Measurements from ENCODE around the gene GRM5.

GRCh38 chr11:88697139-88697538 is 368.6 kb downstream of the GRM5 start:
- TF ChIP-seq CTCF (IDR thresholded peaks at IDR 0.05) (no peak), POLR2A (IDR thresholded peaks at IDR 0.05) (no peak)
